K562 (cell line): ENCODE measurements around the gene PHF14.

Experiments
- CBFB ChIP-seq: sonication (generic); formaldehyde crosslinking; IDR thresholded peaks from 2 replicates; pipeline ENCODE4 v1.4.0; 2020; ENCODE audit warnings: mild to moderate bottlenecking, missing genetic modification reagents
- ZFX ChIP-seq: sonication (generic); formaldehyde crosslinking; IDR thresholded peaks from 2 replicates; pipeline ENCODE4 v1.8.0; 2022; ENCODE audit warnings: mild to moderate bottlenecking, missing genetic modification reagents, moderate library complexity

DNA sequence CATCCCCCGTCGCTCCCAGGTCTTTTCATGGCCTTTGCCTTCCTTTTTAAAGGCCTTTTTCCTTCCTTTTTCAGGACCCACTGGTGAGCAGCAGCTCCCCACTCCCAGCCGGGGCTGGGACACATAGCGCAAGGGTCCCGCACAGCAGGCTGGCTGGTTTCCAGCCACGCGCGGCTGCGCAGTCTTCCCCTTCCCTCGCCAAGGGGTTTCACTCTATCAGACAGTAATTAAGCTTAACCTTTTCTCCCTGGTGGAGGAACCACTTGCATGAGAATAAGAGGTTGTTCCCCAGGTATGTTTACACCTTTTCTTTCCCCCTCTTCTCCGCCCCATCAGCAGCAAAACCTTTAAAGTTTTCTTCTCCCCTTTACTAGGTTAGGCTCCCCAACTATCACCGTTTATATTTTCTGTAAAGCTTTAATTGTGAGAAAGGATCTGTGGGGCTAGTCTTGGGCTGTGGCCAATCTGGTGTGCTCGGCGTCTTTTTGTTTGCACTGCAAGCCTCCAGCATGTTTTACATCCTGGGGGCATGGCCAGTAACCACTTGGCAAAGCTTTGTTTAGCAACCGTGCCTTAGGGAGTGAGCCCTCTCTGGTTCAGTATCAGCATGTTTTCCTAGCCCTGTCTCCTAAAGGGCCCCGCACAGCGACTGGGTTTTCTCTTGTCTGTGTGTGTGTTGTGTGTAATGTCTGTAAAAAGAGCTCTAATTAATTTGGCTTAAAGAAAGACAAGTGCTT is 219.6 kb downstream of the PHF14 start:
- TF ChIP-seq CBFB (no peak), ZFX (no peak)
